GM21786 (cell line): ENCODE results near the gene GAS1.

Experiments
- ATAC-seq: cut with Tn5 transposase; IDR thresholded peaks from one replicate; pipeline ENCODE4 v1.9.1; 2021; ENCODE audit not compliant: unreplicated experiment

The GAS1 gene

GRCh38 chr9:86926145-86926544 is 21.2 kb downstream of the GAS1 start:
- ATAC-seq, result no peak

- ATAC-seq, result no peak
These were observed 21.6 kb downstream of the GAS1 start for GRCh38 chr9:86925686-86926085.

- no peak for ATAC-seq
These were observed 23.1 kb downstream of the GAS1 start for GRCh38 chr9:86924206-86924605.

- no peak for ATAC-seq
These were observed 26.0 kb downstream of the GAS1 start for GRCh38 chr9:86921151-86921923.

DNA sequence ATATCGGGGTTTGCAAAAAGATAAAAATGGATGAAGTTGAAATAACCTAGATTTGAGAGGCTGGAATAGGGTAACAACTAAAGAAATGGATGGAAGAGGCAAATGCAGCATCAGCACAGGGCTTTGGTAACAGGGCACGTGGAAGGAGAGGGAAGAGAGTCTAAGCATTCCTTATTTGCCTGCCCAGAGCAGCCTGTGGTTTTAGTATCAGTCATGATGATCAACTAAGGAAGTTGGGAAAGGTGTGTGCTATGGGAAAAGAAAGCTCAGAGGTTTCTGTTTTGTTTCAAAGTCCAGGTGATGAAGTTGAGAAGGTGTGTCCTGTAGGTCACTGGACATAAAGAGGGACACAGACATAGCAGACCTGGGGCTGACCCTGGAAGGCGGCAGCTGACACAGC is 28.8 kb downstream of the GAS1 start:
- ATAC-seq, result no peak

GRCh38 chr9:86912210-86912609 is 35.1 kb downstream of the GAS1 start:
- no peak for ATAC-seq

DNA sequence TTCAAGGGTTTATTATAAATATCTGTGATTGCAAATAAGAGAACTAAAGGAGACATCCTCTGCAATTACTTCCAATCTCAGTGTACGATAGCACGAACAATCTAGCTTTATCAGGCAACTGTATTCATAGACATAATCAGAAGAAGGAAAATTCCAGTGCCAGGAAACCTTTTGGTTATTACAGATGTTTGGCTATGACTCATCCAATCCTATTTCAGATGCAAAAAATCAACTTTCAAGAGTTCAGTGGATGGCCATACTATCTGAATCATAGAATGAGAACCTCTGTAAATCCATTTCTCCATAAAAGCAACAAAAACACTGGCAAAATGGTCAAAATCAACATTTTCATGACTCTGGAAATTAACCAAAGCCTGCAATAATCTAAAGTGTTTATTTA is 37.9 kb downstream of the GAS1 start:
- ATAC-seq, result no peak

GRCh38 chr9:86908261-86908660 is 39.0 kb downstream of the GAS1 start:
- ATAC-seq, result no peak

- ATAC-seq, result no peak
These were observed 40.0 kb downstream of the GAS1 start for GRCh38 chr9:86907346-86907745.

GRCh38 chr9:86903734-86904085 is 43.6 kb downstream of the GAS1 start:
- no peak for ATAC-seq

- no peak for ATAC-seq
These were observed 44.1 kb downstream of the GAS1 start for GRCh38 chr9:86902991-86903733.

- ATAC-seq, result no peak
These were observed 44.7 kb downstream of the GAS1 start for GRCh38 chr9:86902586-86902985.

DNA sequence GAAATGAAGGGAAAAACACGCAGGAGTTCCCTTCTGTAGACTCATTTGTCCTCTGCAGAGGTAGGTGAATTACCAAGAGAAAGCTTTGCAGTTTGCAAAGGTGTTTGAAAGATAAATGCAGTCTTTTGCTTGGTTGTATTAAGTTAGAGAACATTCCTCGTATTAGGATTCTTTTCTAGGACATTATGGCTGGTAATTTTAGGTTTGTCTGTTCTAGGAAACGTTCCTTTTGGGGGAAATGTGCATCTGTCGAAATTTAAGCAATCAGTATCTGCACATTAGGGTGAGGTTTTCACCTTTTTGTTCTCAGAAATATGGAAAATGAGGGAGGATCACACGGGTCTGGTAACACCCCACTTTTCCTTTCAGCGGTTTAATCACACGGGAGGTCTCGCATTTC is 45.1 kb downstream of the GAS1 start:
- no peak for ATAC-seq

GRCh38 chr9:86901511-86901910 is 45.8 kb downstream of the GAS1 start:
- no peak for ATAC-seq
